Bronchus fibroblast of lung (primary cell): ENCODE measurements around the gene SIRT4. TPM values are rescaled to one million over a fixed set of nuclear protein-coding genes. Genes with fewer than 3 reads are reported as not detected.

Source experiments
- total RNA-seq: library from RNA; depleted of rRNA; stranded (reverse); fragments of >200 nt; gene quantifications from 2 replicates; pipeline ENCODE4 v1.2.3, GENCODE V29; 2015

Gene SIRT4
- 0.59 and 1.5 TPM in 2 replicates for total RNA-seq

GRCh38 chr12:120301962-120302815, at the start of gene SIRT4:
Gene SIRT4, plus strand, starts transcription at chr12:120302321. Its CDS starts 1,241 bp downstream, at chr12:120303562.

GRCh38 chr12:120265473-120266179, 36.5 kb upstream of the SIRT4 start, which contains the start of gene PXN:
Gene PXN, minus strand, starts transcription at chr12:120265730. Its CDS starts 101 bp downstream, at chr12:120265629.

GRCh38 chr12:120292661-120293531, 9.2 kb upstream of the SIRT4 start, which contains the start of gene RNU4-1:
Gene RNU4-1, minus strand, starts transcription at chr12:120293237.

GRCh38 chr12:120327593-120327992, 25.5 kb downstream of the SIRT4 start, which contains the start of gene PLA2G1B:
Gene PLA2G1B, minus strand, starts transcription at chr12:120327779. Its CDS starts 26 bp downstream, at chr12:120327753.

Other genes starting within 250 kb of the SIRT4 start
- 33.6 and 35.2 TPM in 2 replicates for gene RAB35, start 185.6 kb upstream of the SIRT4 start, total RNA-seq
- gene GCN1, start 107.6 kb upstream of the SIRT4 start, total RNA-seq, result 65.0 and 68.4 TPM in 2 replicates
- 6,662 and 7,212 TPM in 2 replicates for gene RPLP0, start 101.2 kb upstream of the SIRT4 start, total RNA-seq
- 72.0 and 74.5 TPM in 2 replicates for gene PXN, start 36.6 kb upstream of the SIRT4 start, total RNA-seq
- under 0.01 TPM in 2 replicates for gene RNU4-2, start 10.4 kb upstream of the SIRT4 start, total RNA-seq
- under 0.01 TPM in 2 replicates for gene RNU4-1, start 9.1 kb upstream of the SIRT4 start, total RNA-seq
- not detected in 2 replicates for gene PLA2G1B, start 25.5 kb downstream of the SIRT4 start, total RNA-seq
- 0.17 and 0.30 TPM in 2 replicates for gene MSI1, start 66.8 kb downstream of the SIRT4 start, total RNA-seq
- gene COX6A1, start 135.8 kb downstream of the SIRT4 start, total RNA-seq, result 821 and 928 TPM in 2 replicates
- 27.8 and 34.6 TPM in 2 replicates for gene TRIAP1, start 144.1 kb downstream of the SIRT4 start, total RNA-seq
- gene GATC, start 144.1 kb downstream of the SIRT4 start, total RNA-seq, result 16.1 and 18.3 TPM in 2 replicates
- 97.1 and 100 TPM in 2 replicates for gene SRSF9, start 167.4 kb downstream of the SIRT4 start, total RNA-seq
- gene DYNLL1, start 193.8 kb downstream of the SIRT4 start, total RNA-seq, result 357 and 400 TPM in 2 replicates
- 27.1 and 27.6 TPM in 2 replicates for gene COQ5, start 226.8 kb downstream of the SIRT4 start, total RNA-seq
- 74.3 and 86.5 TPM in 2 replicates for gene RNF10, start 232.0 kb downstream of the SIRT4 start, total RNA-seq